Trophoblast cell (in vitro differentiated cells and primary cell): ENCODE data around the gene ERC1.

Experiments used
- DNase-seq, 2 donors: peaks; one replicate each; pipeline ENCODE4 v3.0.0-alpha.2; 2016
- H2AFZ ChIP-seq: 2 replicates; pipeline ENCODE4 v1.6.1; 2013; ENCODE audit warnings: low read length, moderate library complexity, mild to moderate bottlenecking; ENCODE audit not compliant: insufficient read depth, poor library complexity
- H2AK5ac ChIP-seq: 2 replicates; pipeline ENCODE4 v1.6.1; 2013; ENCODE audit warnings: mild to moderate bottlenecking, low read length
- H2BK120ac ChIP-seq: 2 replicates; pipeline ENCODE4 v1.6.1; 2013; ENCODE audit warnings: low read length, mild to moderate bottlenecking, moderate library complexity; ENCODE audit not compliant: insufficient read depth, poor library complexity
- H2BK12ac ChIP-seq: 2 replicates; pipeline ENCODE4 v1.6.1; 2013; ENCODE audit warnings: mild to moderate bottlenecking, low read length, moderate library complexity
- H2BK5ac ChIP-seq: 2 replicates; pipeline ENCODE4 v1.6.1; 2013; ENCODE audit warnings: low read length, low read depth, moderate library complexity, mild to moderate bottlenecking; ENCODE audit not compliant: poor library complexity
- H3K14ac ChIP-seq: 2 replicates; pipeline ENCODE4 v1.6.1; 2013; ENCODE audit warnings: mild to moderate bottlenecking, low read length
- H3K18ac ChIP-seq: 2 replicates; pipeline ENCODE4 v1.6.1; 2013; ENCODE audit warnings: mild to moderate bottlenecking, low read length
- H3K23ac ChIP-seq: 2 replicates; pipeline ENCODE4 v1.6.1; 2013; ENCODE audit warnings: low read length
- H3K27ac ChIP-seq: 2 replicates; pipeline ENCODE4 v1.5.1; 2013; ENCODE audit warnings: low read depth, mild to moderate bottlenecking, inconsistent platforms, low read length, moderate library complexity
- H3K27me3 ChIP-seq: 2 replicates; pipeline ENCODE4 v1.6.1; 2013; ENCODE audit warnings: inconsistent platforms, mild to moderate bottlenecking, low read length, moderate library complexity; ENCODE audit not compliant: insufficient read depth
- H3K36me3 ChIP-seq, 2 experiments: 1 replicate in 1 of 2; 2 replicates in 1 of 2; pipeline ENCODE4 v1.6.1; 2013; ENCODE audit warnings: low read length in 2 of 2, mild to moderate bottlenecking in 2 of 2, moderate library complexity in 1 of 2; ENCODE audit not compliant: insufficient read depth in 2 of 2, control insufficient read depth in 1 of 2
- H3K4ac ChIP-seq: 2 replicates; pipeline ENCODE4 v1.6.1; 2013; ENCODE audit warnings: low read depth, mild to moderate bottlenecking, low read length, moderate library complexity
- H3K4me1 ChIP-seq, 2 experiments: 1 replicate in 1 of 2; 2 replicates in 1 of 2; pipeline ENCODE4 v1.6.1; 2013; ENCODE audit warnings: low read length in 2 of 2, mild to moderate bottlenecking in 2 of 2, moderate library complexity in 1 of 2; ENCODE audit not compliant: insufficient read depth in 2 of 2, control insufficient read depth in 1 of 2
- H3K4me2 ChIP-seq: 2 replicates; pipeline ENCODE4 v1.6.1; 2013; ENCODE audit warnings: inconsistent platforms, mild to moderate bottlenecking, low read length, moderate library complexity
- H3K4me3 ChIP-seq: 2 replicates; pipeline ENCODE4 v1.5.1; 2013; ENCODE audit warnings: mild to moderate bottlenecking, low read depth, low read length, inconsistent platforms
- H3K79me1 ChIP-seq: one replicate; pipeline ENCODE4 v1.6.1; 2013; ENCODE audit warnings: low read length
- H3K79me2 ChIP-seq: 2 replicates; pipeline ENCODE4 v1.6.1; 2013; ENCODE audit warnings: low read length, mild to moderate bottlenecking; ENCODE audit not compliant: control insufficient read depth, insufficient read depth, poor library complexity
- H3K9ac ChIP-seq: 2 replicates; pipeline ENCODE4 v1.6.1; 2013; ENCODE audit warnings: mild to moderate bottlenecking, low read length
- H3K9me3 ChIP-seq: 2 replicates; pipeline ENCODE4 v1.6.1; 2013; ENCODE audit warnings: low read depth, mild to moderate bottlenecking, control low read depth, inconsistent platforms, low read length; ENCODE audit not compliant: insufficient read depth
- H4K12ac ChIP-seq: 2 replicates; pipeline ENCODE4 v1.6.1; 2013; ENCODE audit warnings: low read depth, mild to moderate bottlenecking, low read length, moderate library complexity
- H4K8ac ChIP-seq: 2 replicates; pipeline ENCODE4 v1.6.1; 2013; ENCODE audit warnings: low read depth, mild to moderate bottlenecking, low read length, moderate library complexity
- H4K91ac ChIP-seq: one replicate; pipeline ENCODE4 v1.6.1; 2013; ENCODE audit warnings: low read depth, mild to moderate bottlenecking, low read length, moderate library complexity
- WGBS: extraction: QIAGEN DNeasy Blood & Tissue Kit; methylation state at CpG from one replicate; pipeline ENCODE4 v1.1.7; 2013; ENCODE audit warnings: missing lambda C conversion rate; ENCODE audit not compliant: insufficient read length, insufficient coverage; ENCODE audit errors: extremely low coverage; 5-methylcytosine and 5-hydroxymethylcytosine counted together

The ERC1 gene

DNA sequence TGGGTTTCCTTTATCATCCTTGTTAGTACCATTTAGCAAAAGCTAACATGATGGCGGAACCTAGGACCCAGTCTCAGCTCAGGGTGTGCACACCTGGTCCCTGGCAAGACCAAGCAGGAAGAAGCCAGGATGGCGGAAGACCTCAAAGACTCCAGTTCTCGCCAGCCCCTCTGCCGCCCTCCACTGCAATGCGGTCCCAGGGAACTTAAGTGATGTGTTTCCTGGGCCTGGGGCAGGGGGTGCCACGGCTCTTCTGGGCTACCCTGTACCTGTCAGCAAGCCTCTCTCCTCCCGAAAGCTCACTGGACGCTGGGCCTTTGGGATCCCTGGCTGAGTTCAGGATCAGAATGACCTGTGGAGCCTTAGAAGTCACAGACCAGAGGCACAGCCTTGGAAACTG lies 532.0 kb downstream of the ERC1 start:
- Histone ChIP-seq H2BK12ac (no peak overlapping the region), H3K4ac (no peak overlapping the region), H3K27ac (no peak overlapping the region), H4K8ac (no peak overlapping the region), H3K79me1 (no peaks in the 10 kb centered on the region), H3K18ac (no peak overlapping the region), H4K12ac (no peak overlapping the region), H2BK120ac (no peak overlapping the region), H3K4me3 (no peak overlapping the region), H3K36me3 (no peaks in the 10 kb centered on the region), H3K9me3 (no peaks in the 10 kb centered on the region), H3K9ac (no peak overlapping the region), H3K23ac (no peak overlapping the region), H3K27me3 (peaks cover 2% of the 10 kb centered on the region), H2AFZ (no peak overlapping the region), H3K4me1 (peaks cover 0 to 13% of the 10 kb centered on the region in 2 experiments), H3K4me2 (no peak overlapping the region), H2AK5ac (no peak overlapping the region), H3K14ac (no peak overlapping the region), H3K79me2 (no peaks in the 10 kb centered on the region), H4K91ac (no peak overlapping the region), H2BK5ac (no peak overlapping the region)
- no CpG with 5 or more reads among the region's 8 CpGs for whole genome bisulfite sequencing
- no peak for DNase-seq

- Histone ChIP-seq H2BK5ac (no peak overlapping the region), H4K8ac (no peak overlapping the region), H4K12ac (no peak overlapping the region), H3K9ac (no peak overlapping the region), H2AK5ac (no peak overlapping the region), H3K23ac (no peak overlapping the region), H2BK12ac (no peak overlapping the region), H3K27ac (no peak overlapping the region), H3K4me2 (no peak overlapping the region), H3K9me3 (no peaks in the 10 kb centered on the region), H3K4me1 (peaks cover 0 to 11% of the 10 kb centered on the region in 2 experiments), H2AFZ (no peak overlapping the region), H3K4ac (no peak overlapping the region), H3K18ac (no peak overlapping the region), H2BK120ac (no peak overlapping the region), H3K4me3 (no peak overlapping the region), H3K79me1 (no peaks in the 10 kb centered on the region), H3K79me2 (no peaks in the 10 kb centered on the region), H3K27me3 (peaks cover 2% of the 10 kb centered on the region), H3K14ac (no peak overlapping the region), H4K91ac (no peak overlapping the region), H3K36me3 (no peaks in the 10 kb centered on the region)
- no CpG with 5 or more reads among the region's 13 CpGs for WGBS
- DNase-seq: no peak
Observed at GRCh38 chr12:1523558-1524050, 532.6 kb downstream of the ERC1 start.

- Histone ChIP-seq H3K9me3 (no peaks in the 10 kb centered on the region), H3K4ac (no peak overlapping the region), H3K27ac (no peak overlapping the region), H4K91ac (no peak overlapping the region), H3K4me3 (no peak overlapping the region), H2AFZ (no peak overlapping the region), H2BK5ac (no peak overlapping the region), H2BK120ac (no peak overlapping the region), H3K27me3 (peaks cover 23% of the 10 kb centered on the region), H3K79me2 (no peaks in the 10 kb centered on the region), H2AK5ac (no peak overlapping the region), H3K9ac (no peak overlapping the region), H3K23ac (no peak overlapping the region), H4K12ac (no peak overlapping the region), H3K14ac (no peak overlapping the region), H4K8ac (no peak overlapping the region), H3K4me1 (peaks cover 0 to 6% of the 10 kb centered on the region in 2 experiments), H3K79me1 (no peaks in the 10 kb centered on the region), H3K18ac (no peak overlapping the region), H3K36me3 (no peaks in the 10 kb centered on the region), H2BK12ac (no peak overlapping the region), H3K4me2 (no peak overlapping the region)
- WGBS: no CpG with 5 or more reads among the region's 10 CpGs
- no peak for DNase-seq
Observed at GRCh38 chr12:1525858-1526257, 534.8 kb downstream of the ERC1 start.

DNA sequence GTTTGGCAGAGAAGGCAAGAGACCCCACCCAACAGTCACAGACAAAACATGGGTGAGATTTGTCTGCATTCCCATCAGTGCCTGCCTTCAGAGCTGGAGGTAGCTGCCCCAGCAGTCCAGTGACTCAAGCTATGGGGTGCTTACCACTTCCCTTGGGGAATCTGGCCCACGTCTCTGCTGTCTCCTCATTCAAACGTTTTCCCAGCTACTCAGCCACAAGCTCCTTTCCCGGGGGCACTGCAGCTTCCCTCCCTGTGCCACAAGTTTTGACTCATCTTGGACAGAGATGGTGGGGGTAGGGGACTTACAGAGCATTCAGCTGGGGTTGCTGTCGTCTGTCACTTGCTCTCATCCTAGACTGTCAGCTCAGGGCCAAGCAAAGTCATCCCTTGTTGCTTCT lies 536.8 kb downstream of the ERC1 start:
- no peaks in the 10 kb centered on the region for H3K79me2 ChIP-seq
- H2BK12ac ChIP-seq: no peak overlapping the region
- no peak overlapping the region for H3K14ac ChIP-seq
- H3K4me2 ChIP-seq: no peak overlapping the region
- H3K23ac ChIP-seq: no peak overlapping the region
- no peaks in the 10 kb centered on the region for H3K36me3 ChIP-seq
- no peak overlapping the region for H3K4me3 ChIP-seq
- peaks cover 0 to 6% of the 10 kb centered on the region in 2 experiments for H3K4me1 ChIP-seq
- no peak for DNase-seq
- no peak overlapping the region for H3K18ac ChIP-seq
- H2BK5ac ChIP-seq: no peak overlapping the region
- no peaks in the 10 kb centered on the region for H3K79me1 ChIP-seq
- H3K9me3 ChIP-seq: peaks cover 8% of the 10 kb centered on the region
- H2BK120ac ChIP-seq: no peak overlapping the region
- no peak overlapping the region for H3K9ac ChIP-seq
- H3K27ac ChIP-seq: no peak overlapping the region
- H2AFZ ChIP-seq: no peak overlapping the region
- no peak overlapping the region for H3K4ac ChIP-seq
- no peak overlapping the region for H4K8ac ChIP-seq
- H4K12ac ChIP-seq: no peak overlapping the region
- no CpG with 5 or more reads among the region's 4 CpGs for WGBS
- no peak overlapping the region for H2AK5ac ChIP-seq
- no peak overlapping the region for H4K91ac ChIP-seq
- H3K27me3 ChIP-seq: peaks cover 42% of the 10 kb centered on the region
